GM19438 (cell line): ENCODE measurements around the gene PROSER3.
A peak's percentile ranks its signal among the peaks of the same experiment; 100 is the strongest.

Source experiments
- ATAC-seq: cut with Tn5 transposase; IDR thresholded peaks from one replicate; pipeline ENCODE4 v1.9.1; 2021; ENCODE audit warnings: low read depth; ENCODE audit not compliant: unreplicated experiment

The PROSER3 gene

DNA sequence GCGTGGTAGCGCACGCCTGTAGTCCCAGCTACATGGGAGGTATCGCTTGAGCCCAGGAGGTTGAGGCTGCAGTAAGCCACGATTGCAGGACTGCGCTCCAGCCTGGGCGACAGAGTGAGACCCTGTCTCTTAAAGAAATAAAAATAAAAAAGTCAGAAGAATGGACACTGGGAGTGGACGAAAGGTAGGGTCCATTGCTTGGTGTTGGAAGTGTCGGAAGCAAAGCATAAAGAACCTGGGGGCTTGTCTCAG lies 17.0 kb downstream of the PROSER3 start:
- ATAC-seq = no peak

GRCh38 chr19:35775298-35776101 lies 17.5 kb downstream of the PROSER3 start, which contains the start of gene ARHGAP33:
Gene ARHGAP33, plus strand, starts transcription at chr19:35775564. Its CDS starts 95 bp downstream, at chr19:35775659.
- peak; percentile 89 for ATAC-seq

- ATAC-seq = no peak
These were observed 18.3 kb downstream of the PROSER3 start for GRCh38 chr19:35776102-35776788.

- no peak for ATAC-seq
These were observed 19.3 kb downstream of the PROSER3 start for GRCh38 chr19:35777086-35777841.

GRCh38 chr19:35777961-35778360 lies 20.0 kb downstream of the PROSER3 start:
- ATAC-seq = no peak

- ATAC-seq = no peak
These were observed 21.1 kb downstream of the PROSER3 start for GRCh38 chr19:35779033-35779432.

- no peak for ATAC-seq
These were observed 22.1 kb downstream of the PROSER3 start for GRCh38 chr19:35780058-35780457.

DNA sequence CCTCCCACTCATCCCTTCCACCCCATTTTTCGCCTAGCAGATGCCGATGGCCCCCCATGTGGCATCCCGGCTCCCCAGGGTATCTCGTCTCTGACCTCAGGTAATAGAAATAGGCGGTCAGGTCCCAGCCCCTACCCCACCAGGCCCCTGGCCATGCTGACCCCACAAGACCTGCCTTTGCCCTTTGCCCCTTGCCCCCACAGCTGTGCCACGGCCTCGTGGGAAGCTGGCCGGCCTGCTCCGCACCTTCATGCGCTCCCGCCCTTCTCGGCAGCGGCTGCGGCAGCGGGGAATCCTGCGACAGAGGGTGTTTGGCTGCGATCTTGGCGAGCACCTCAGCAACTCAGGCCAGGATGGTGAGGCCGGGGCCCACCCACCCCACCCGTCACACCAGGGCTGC lies 22.7 kb downstream of the PROSER3 start:
- no peak for ATAC-seq

GRCh38 chr19:35781650-35782049 lies 23.7 kb downstream of the PROSER3 start:
- ATAC-seq = no peak

DNA sequence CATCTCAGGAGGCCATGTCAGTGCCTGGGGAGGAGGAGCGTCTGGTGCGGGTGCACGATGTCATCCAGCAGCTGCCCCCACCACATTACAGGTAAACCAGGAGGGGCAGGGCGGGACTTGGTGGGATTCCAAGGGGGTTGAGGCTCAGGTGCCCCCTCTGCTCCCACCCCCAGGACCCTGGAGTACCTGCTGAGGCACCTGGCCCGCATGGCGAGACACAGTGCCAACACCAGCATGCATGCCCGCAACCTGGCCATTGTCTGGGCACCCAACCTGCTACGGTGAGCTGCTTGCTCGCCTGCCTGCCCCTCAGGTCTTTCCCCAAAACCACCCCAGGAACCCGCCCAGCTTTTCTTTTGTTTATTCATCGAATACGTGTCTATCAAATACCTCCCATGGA lies 24.6 kb downstream of the PROSER3 start:
- ATAC-seq = no peak

GRCh38 chr19:35783469-35784434 lies 25.8 kb downstream of the PROSER3 start:
- ATAC-seq = no peak

DNA sequence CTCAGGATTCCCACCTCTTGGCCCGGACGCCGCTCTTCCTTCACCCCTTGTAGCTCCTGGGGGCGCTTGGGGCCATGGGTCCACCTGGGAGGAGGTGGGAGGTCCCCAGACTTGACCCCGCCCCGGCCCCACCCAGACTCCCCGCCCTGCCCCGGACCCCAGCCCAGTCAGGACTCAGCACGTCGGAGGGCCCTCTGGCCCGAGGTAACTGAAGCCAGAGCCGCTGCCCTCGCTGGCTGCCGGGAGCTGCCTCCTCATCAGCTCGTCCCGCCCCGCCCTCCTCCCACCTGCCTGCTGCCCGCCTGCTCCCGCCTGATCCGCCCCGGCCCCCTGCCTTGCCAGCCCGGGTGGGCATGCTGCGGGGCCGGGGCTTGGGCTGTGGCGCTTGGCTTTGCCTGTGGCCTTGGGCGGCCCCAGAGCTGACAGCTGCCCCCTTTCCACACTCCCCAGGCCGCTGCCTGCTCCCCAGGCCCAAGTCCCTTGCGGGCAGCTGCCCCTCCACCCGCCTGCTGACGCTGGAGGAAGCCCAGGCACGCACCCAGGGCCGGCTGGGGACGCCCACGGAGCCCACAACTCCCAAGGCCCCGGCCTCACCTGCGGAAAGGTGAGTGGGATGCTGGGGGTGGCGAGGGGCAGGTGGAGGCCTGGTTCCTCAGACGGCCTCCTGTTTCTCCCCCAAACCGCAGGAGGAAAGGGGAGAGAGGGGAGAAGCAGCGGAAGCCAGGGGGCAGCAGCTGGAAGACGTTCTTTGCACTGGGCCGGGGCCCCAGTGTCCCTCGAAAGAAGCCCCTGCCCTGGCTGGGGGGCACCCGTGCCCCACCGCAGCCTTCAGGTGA lies 26.7 kb downstream of the PROSER3 start:
- ATAC-seq = no peak

DNA sequence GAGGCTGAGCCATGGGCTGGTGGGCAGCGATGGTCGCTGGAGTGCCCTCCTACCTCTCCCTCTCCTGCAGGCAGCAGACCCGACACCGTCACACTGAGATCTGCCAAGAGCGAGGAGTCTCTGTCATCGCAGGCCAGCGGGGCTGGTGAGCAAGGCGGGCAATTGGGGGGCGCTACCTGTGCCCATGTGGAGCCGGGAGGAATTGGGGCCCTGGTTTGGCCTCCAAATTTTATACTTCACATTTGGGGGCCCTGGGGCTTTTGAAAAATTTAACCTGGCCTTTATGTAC lies 27.3 kb downstream of the PROSER3 start:
- no peak for ATAC-seq

- ATAC-seq = no peak
These were observed 28.6 kb downstream of the PROSER3 start for GRCh38 chr19:35786299-35787160.

- no peak for ATAC-seq
These were observed 29.3 kb downstream of the PROSER3 start for GRCh38 chr19:35787227-35787799.

DNA sequence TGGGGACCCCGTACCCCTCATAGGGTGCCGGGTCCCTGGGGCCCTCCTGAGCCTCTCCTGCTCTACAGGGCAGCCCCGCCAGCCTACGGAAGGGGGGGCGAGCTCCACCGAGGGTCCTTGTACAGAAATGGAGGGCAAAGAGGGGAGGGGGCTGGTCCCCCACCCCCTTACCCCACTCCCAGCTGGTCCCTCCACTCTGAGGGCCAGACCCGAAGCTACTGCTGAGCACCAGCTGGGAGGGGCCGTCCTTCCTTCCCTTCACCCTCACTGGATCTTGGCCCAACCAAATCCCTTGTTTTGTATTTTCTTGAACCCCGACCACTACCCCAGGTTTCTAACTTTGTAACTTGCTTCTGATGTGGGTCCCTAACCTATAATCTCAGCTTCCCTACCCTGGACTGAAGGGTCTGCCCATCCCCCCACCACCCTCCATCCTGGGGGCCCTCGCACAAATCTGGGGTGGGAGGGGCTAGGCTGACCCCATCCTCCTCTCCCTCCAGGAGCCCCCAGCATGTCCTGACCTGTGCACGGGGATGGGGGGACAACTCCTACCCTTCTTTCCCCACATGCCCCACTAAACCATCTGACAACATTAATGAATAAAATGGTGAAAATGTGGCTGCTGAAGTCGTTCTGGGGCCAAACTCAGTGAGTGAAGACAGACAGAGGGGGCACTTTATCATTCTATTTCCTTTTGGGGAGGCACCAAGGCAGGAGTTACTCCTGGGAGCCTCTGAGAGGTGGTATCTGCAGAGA lies 30.4 kb downstream of the PROSER3 start:
- no peak for ATAC-seq

DNA sequence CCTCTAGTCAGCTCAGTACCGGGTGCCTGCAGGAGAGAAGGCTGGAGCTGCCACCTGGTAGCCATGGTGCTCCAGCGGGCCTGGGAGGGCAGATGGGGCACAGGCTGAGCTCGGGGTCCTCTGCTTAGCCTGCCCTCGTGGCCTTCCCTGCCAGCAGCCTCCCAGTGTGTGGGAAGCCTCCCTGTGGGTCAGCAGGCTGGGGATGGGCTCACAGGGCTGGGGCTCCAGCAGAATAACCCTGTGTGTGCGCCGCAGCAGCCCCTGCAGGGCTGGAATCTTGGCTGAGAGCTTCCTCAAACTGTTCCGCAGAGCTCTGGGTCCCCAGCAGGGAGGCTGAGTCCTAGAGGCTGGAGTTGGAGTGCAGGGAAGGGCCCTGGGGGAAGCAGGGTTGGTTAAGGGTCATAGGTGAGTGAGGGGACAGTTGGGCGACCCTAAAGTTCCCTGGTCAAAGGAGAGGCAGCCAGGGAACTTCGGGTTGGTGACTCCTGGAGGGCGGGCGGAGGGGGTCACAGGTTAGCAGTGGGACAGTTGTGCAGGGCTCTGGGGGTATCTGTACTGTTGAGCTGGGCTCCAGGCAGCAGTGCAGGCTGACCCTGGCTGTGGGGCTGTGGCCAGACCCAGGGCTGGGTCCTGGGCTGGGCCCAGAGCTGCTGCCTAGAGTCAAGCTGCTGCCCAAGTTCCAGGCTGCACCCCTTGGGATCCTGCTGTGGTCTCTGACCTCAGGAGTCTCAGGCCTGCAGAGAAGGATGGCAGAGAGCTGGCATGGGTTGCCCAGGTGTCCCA lies 31.4 kb downstream of the PROSER3 start:
- ATAC-seq = no peak
